PC-9 (cell line): ENCODE measurements around the gene MED27. TPM values are rescaled to one million over a fixed set of nuclear protein-coding genes. Genes with fewer than 3 reads are reported as not detected.

Source experiments
- BruUV-seq: library from RNA; stranded (reverse); fragments of 400-500 nt; replicated peaks from 2 replicates; lab custom pipeline; 2021; lab: Mats Ljungman, UMichigan
- CTCF ChIA-PET: fragments of 300-600 bp; sonication (Branson Sonifier 250); formaldehyde crosslinking; loops from one replicate; lab custom pipeline; 2022; ENCODE audit warnings: antibody characterized with exemption; lab: Charles Lee
- POLR2A ChIA-PET: fragments of 300-600 bp; sonication (Branson Sonifier 250); formaldehyde crosslinking; loops from one replicate; lab custom pipeline; 2022; ENCODE audit warnings: antibody characterized with exemption; ENCODE audit not compliant: unreplicated experiment; lab: Charles Lee
- DNase-seq, 2 experiments: peaks; one replicate each; pipeline versions ENCODE4 v3.0.0 to v3.0.0-alpha.2; 2015 to 2022; ENCODE audit warnings: mixed read lengths in 1 of 2
- H2AFZ ChIP-seq: fragments of 200-600 bp; sonication (generic); 2 replicates; pipeline ENCODE4 v1.8.1; 2017; ENCODE audit warnings: antibody characterized with exemption
- H3F3A ChIP-seq: fragments of 200-600 bp; sonication (generic); 2 replicates; pipeline ENCODE4 v1.8.1; 2017; ENCODE audit warnings: antibody characterized with exemption, mild to moderate bottlenecking, low read depth; ENCODE audit not compliant: insufficient read depth
- H3K27ac ChIP-seq: fragments of 200-600 bp; sonication (generic); 2 replicates; pipeline ENCODE4 v1.6.1; 2016; ENCODE audit warnings: mixed run types
- H3K27me3 ChIP-seq: fragments of 200-600 bp; sonication (generic); 2 replicates; pipeline ENCODE4 v1.6.1; 2016; ENCODE audit warnings: low read depth, mixed run types; ENCODE audit not compliant: insufficient read depth
- H3K36me3 ChIP-seq: fragments of 200-600 bp; sonication (generic); 2 replicates; pipeline ENCODE4 v1.6.1; 2016; ENCODE audit warnings: low read depth, mixed run types
- H3K4me1 ChIP-seq: fragments of 200-600 bp; sonication (generic); replicated peaks from 2 replicates; pipeline ENCODE4 v1.6.1; 2016; ENCODE audit warnings: mixed run types; ENCODE audit not compliant: insufficient read depth
- H3K4me2 ChIP-seq: fragments of 200-600 bp; sonication (generic); 2 replicates; pipeline ENCODE4 v1.6.1; 2017; ENCODE audit warnings: mixed run types
- H3K4me3 ChIP-seq: fragments of 200-600 bp; sonication (generic); 2 replicates; pipeline ENCODE4 v1.6.1; 2016; ENCODE audit warnings: mixed run types
- H3K79me2 ChIP-seq: fragments of 200-600 bp; sonication (generic); 2 replicates; pipeline ENCODE4 v1.6.1; 2017; ENCODE audit warnings: low read depth, mixed run types
- H3K9me2 ChIP-seq: fragments of 200-600 bp; sonication (generic); 2 replicates; pipeline ENCODE4 v1.8.1; 2017; ENCODE audit warnings: mild to moderate bottlenecking; ENCODE audit not compliant: insufficient read depth
- H3K9me3 ChIP-seq: fragments of 200-600 bp; sonication (generic); 2 replicates; pipeline ENCODE4 v1.8.1; 2016; ENCODE audit warnings: low read depth; ENCODE audit not compliant: insufficient read depth
- H4K20me1 ChIP-seq: fragments of 200-600 bp; sonication (generic); 2 replicates; pipeline ENCODE4 v1.8.1; 2017; ENCODE audit not compliant: insufficient read depth
- CTCF ChIP-seq: fragments of 200-600 bp; sonication (generic); conservative IDR thresholded peaks from 2 replicates; pipeline ENCODE4 v1.6.1; 2017; ENCODE audit warnings: mixed run types, antibody characterized with exemption, mild to moderate bottlenecking, moderate library complexity
- EZH2 ChIP-seq: fragments of 200-600 bp; sonication (generic); IDR thresholded peaks from 2 replicates; pipeline ENCODE4 v1.8.0; 2017; ENCODE audit warnings: antibody characterized with exemption, low read depth
- intact Hi-C: fragments of 100-400 bp; cut with micrococcal nuclease; formaldehyde crosslinking; loops from one replicate; pipeline ENCODE4 v1.10.0; 2022; ENCODE audit not compliant: unreplicated experiment
- total RNA-seq: library from RNA; stranded (reverse); gene quantifications from 2 replicates; pipeline ENCODE4 v1.2.3, GENCODE V29; 2021

The MED27 gene
- total RNA-seq, 1 experiment from 2014 or later: 31.2 TPM

- Histone ChIP-seq H3K4me1 (no peaks in the 10 kb centered on the region), H3K27me3 (peaks cover 85% of the 10 kb centered on the region), H3K4me3 (no peak overlapping the region), H3K9me3 (no peaks in the 10 kb centered on the region), H3K79me2 (no peaks in the 10 kb centered on the region), H3K27ac (no peak overlapping the region), H2AFZ (no peak overlapping the region), H3K36me3 (no peaks in the 10 kb centered on the region), H3K4me2 (no peak overlapping the region), H3K9me2 (no peaks in the 10 kb centered on the region), H3F3A (no peaks in the 10 kb centered on the region), H4K20me1 (no peaks in the 10 kb centered on the region; the same call in 1 of the 2 replicates)
- no TSS peak for BruUV-seq
- DNase-seq: no peak
- intact Hi-C loops: no loop called here
- ChIA-PET CTCF (no interaction called here), POLR2A (no interaction called here)
- TF ChIP-seq EZH2: no peak
- TF ChIP-seq CTCF: no peak
These were observed 261.6 kb downstream of the MED27 start for GRCh38 chr9:131818089-131818488.

- no TSS peak for BruUV-seq
- H3K4me3 ChIP-seq: no peak overlapping the region
- no peaks in the 10 kb centered on the region for H3K9me3 ChIP-seq
- no peak overlapping the region for H3K4me2 ChIP-seq
- H3K27ac ChIP-seq: no peak overlapping the region
- H2AFZ ChIP-seq: no peak overlapping the region
- H3K4me1 ChIP-seq: no peaks in the 10 kb centered on the region
- H3K79me2 ChIP-seq: no peaks in the 10 kb centered on the region
- H3K36me3 ChIP-seq: no peaks in the 10 kb centered on the region
- no peaks in the 10 kb centered on the region for H3K9me2 ChIP-seq
- CTCF ChIA-PET: no interaction called here
- H3F3A ChIP-seq: no peaks in the 10 kb centered on the region
- TF ChIP-seq CTCF (no peak), EZH2 (no peak)
- POLR2A ChIA-PET: no interaction called here
- no peaks in the 10 kb centered on the region; the same call in 1 of the 2 replicates for H4K20me1 ChIP-seq
- peaks cover 84% of the 10 kb centered on the region for H3K27me3 ChIP-seq
- no peak for DNase-seq
- intact Hi-C loops: no loop called here
These were observed 262.0 kb downstream of the MED27 start for GRCh38 chr9:131817627-131818026.

GRCh38 chr9:131817073-131817472 lies 262.6 kb downstream of the MED27 start:
- no peak overlapping the region for H3K4me3 ChIP-seq
- H3K4me1 ChIP-seq: no peaks in the 10 kb centered on the region
- H4K20me1 ChIP-seq: no peaks in the 10 kb centered on the region; the same call in 1 of the 2 replicates
- intact Hi-C loops: no loop called here
- ChIA-PET POLR2A (no interaction called here), CTCF (no interaction called here)
- no peak overlapping the region for H3K27ac ChIP-seq
- DNase-seq: no peak
- no peak overlapping the region for H2AFZ ChIP-seq
- no peaks in the 10 kb centered on the region for H3F3A ChIP-seq
- H3K36me3 ChIP-seq: no peaks in the 10 kb centered on the region
- TF ChIP-seq EZH2 (no peak), CTCF (no peak)
- H3K9me3 ChIP-seq: no peaks in the 10 kb centered on the region
- no TSS peak for BruUV-seq
- no peak overlapping the region for H3K4me2 ChIP-seq
- H3K27me3 ChIP-seq: peaks cover 86% of the 10 kb centered on the region
- H3K9me2 ChIP-seq: no peaks in the 10 kb centered on the region
- H3K79me2 ChIP-seq: no peaks in the 10 kb centered on the region
